Effector CD8-positive, alpha-beta T cell (primary cell): ENCODE data around the gene PRICKLE1.
"Not testable (repeated sequence)": the region's sequence is repeated elsewhere in the genome, so short reads cannot be mapped to it uniquely, and the experiment has no call there.

Experiments
- DNase-seq: peaks from one replicate; lab custom pipeline; 2025; lab: John Stamatoyannopoulos, UW

Gene PRICKLE1

GRCh38 chr12:42556917-42557316, 32.6 kb downstream of the PRICKLE1 start:
- no peak for DNase-seq

- no peak for DNase-seq
Measured at GRCh38 chr12:42552822-42553221, 36.7 kb downstream of the PRICKLE1 start.

GRCh38 chr12:42550800-42551199, 38.7 kb downstream of the PRICKLE1 start:
- DNase-seq, result no peak

- no peak for DNase-seq
Measured at GRCh38 chr12:42546709-42547108, 42.8 kb downstream of the PRICKLE1 start.

- DNase-seq, result no peak
Measured at GRCh38 chr12:42541965-42542364, 47.6 kb downstream of the PRICKLE1 start.

- not testable (repeated sequence) for DNase-seq
Measured at GRCh38 chr12:42541308-42541707, 48.2 kb downstream of the PRICKLE1 start.

- no peak for DNase-seq
Measured at GRCh38 chr12:42539696-42540095, 49.9 kb downstream of the PRICKLE1 start.

- no peak for DNase-seq
Measured at GRCh38 chr12:42538203-42538602, 51.3 kb downstream of the PRICKLE1 start.

- DNase-seq, result no peak
Measured at GRCh38 chr12:42534184-42534838, 55.2 kb downstream of the PRICKLE1 start.

GRCh38 chr12:42530284-42530683, 59.3 kb downstream of the PRICKLE1 start:
- no peak for DNase-seq

- DNase-seq, result no peak
Measured at GRCh38 chr12:42525444-42525843, 64.1 kb downstream of the PRICKLE1 start.

GRCh38 chr12:42524716-42525115, 64.8 kb downstream of the PRICKLE1 start:
- DNase-seq, result no peak

- no peak for DNase-seq
Measured at GRCh38 chr12:42516573-42516972, 73.0 kb downstream of the PRICKLE1 start.

GRCh38 chr12:42511656-42512055, 77.9 kb downstream of the PRICKLE1 start:
- no peak for DNase-seq

- DNase-seq, result no peak
Measured at GRCh38 chr12:42510823-42511222, 78.7 kb downstream of the PRICKLE1 start.

GRCh38 chr12:42508913-42509460, 80.6 kb downstream of the PRICKLE1 start:
- no peak for DNase-seq

GRCh38 chr12:42507565-42507964, 82.0 kb downstream of the PRICKLE1 start:
- no peak for DNase-seq

- DNase-seq, result no peak
Measured at GRCh38 chr12:42507081-42507480, 82.5 kb downstream of the PRICKLE1 start.

GRCh38 chr12:42504049-42504448, 85.5 kb downstream of the PRICKLE1 start:
- DNase-seq, result no peak

- no peak for DNase-seq
Measured at GRCh38 chr12:42502682-42503081, 86.9 kb downstream of the PRICKLE1 start.

- no peak for DNase-seq
Measured at GRCh38 chr12:42498549-42499247, 90.8 kb downstream of the PRICKLE1 start.

GRCh38 chr12:42496886-42497285, 92.7 kb downstream of the PRICKLE1 start:
- DNase-seq, result no peak

GRCh38 chr12:42495244-42495643, 94.3 kb downstream of the PRICKLE1 start:
- DNase-seq, result no peak
